Tibial nerve (tissue), 4 donors: ENCODE measurements around the gene COL6A2. TPM values are rescaled to one million over a fixed set of nuclear protein-coding genes. Genes with fewer than 3 reads are reported as not detected.

Source experiments
- DNase-seq, 2 donors: peaks; one replicate each; pipeline ENCODE4 v3.0.0-alpha.2; 2019; ENCODE audit warnings: low spot score in 2 of 2
- H3K27ac ChIP-seq, 4 donors: fragments of 200-600 bp; sonication (generic) in 3 of 4; one replicate each; pipeline ENCODE4 v1.5.1; 2017 to 2019; ENCODE audit warnings: mild to moderate bottlenecking in 1 of 4
- H3K27me3 ChIP-seq, 2 donors: fragments of 200-600 bp; sonication (generic) in 1 of 2; one replicate each; pipeline versions ENCODE4 v1.5.1 to v1.6.0; 2017 to 2019
- H3K36me3 ChIP-seq, 3 donors: fragments of 200-600 bp; sonication (generic); one replicate each; pipeline ENCODE4 v1.5.1; 2018 to 2019
- H3K4me1 ChIP-seq, 4 donors: fragments of 200-600 bp; sonication (generic) in 3 of 4; one replicate each; pipeline ENCODE4 v1.5.1; 2017 to 2019
- H3K4me3 ChIP-seq, 4 donors: fragments of 200-600 bp; sonication (generic) in 3 of 4; one replicate each; pipeline ENCODE4 v1.5.1; 2017 to 2019; ENCODE audit warnings: mild to moderate bottlenecking in 1 of 4, moderate library complexity in 1 of 4
- H3K9me3 ChIP-seq, 4 donors: fragments of 200-600 bp; sonication (generic) in 3 of 4; one replicate each; pipeline ENCODE4 v1.5.1; 2017 to 2019
- EP300 ChIP-seq, 2 donors: sonication (generic); formaldehyde crosslinking; IDR thresholded peaks; one replicate each; pipeline ENCODE4 v1.6.1; 2017; ENCODE audit warnings: antibody characterized with exemption in 2 of 2, mild to moderate bottlenecking in 1 of 2
- POLR2A ChIP-seq, 2 donors: fragments of 450-650 bp; IDR thresholded peaks; one replicate each; pipeline ENCODE4 v1.6.1; 2017; ENCODE audit warnings: antibody characterized with exemption in 2 of 2, mild to moderate bottlenecking in 2 of 2, moderate library complexity in 2 of 2
- WGBS, 2 donors: methylation state at CpG; one replicate each; pipeline ENCODE4 v1.1.5; 2018; 5-methylcytosine and 5-hydroxymethylcytosine counted together
- total RNA-seq, 4 donors: library from RNA; depleted of rRNA; stranded (reverse); fragments of >200 nt; gene quantifications; one replicate each; pipeline ENCODE4 v1.1.0, GENCODE V29; 2016
- TF ChIP-seq, protein P1 (sequence below), 5 experiments: fragments of 200-600 bp in 3 of 5; fragments of 450-650 bp in 2 of 5; sonication (generic) in 3 of 5; IDR thresholded peaks; one replicate each; pipeline ENCODE4 v1.5.1; 2016 to 2019; ENCODE audit warnings: antibody characterized with exemption in 5 of 5, mild to moderate bottlenecking in 3 of 5, moderate library complexity in 2 of 5

Gene COL6A2
- total RNA-seq, 4 donors from 2014 or later, result 470 to 1,210 (median 744) TPM

DNA sequence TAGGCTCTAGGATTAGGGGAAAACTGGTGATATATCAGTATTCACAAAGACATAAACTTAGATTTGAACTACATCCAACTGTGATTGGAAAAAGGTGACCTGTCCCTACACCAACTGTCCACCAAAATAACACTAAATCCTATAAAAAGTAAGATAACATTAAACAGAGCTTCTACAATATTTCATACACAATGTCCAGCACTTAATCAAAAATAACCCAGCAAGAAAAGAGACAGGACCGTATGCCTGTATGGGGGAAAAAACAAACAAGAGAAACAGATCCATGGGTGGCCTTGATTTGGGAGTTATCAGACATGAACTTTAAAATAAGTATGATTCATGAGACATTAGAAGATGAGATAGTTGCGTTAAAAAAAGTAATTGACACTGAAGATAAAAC lies 9.7 kb upstream of the COL6A2 start:
- DNase-seq, result no peak
- Histone ChIP-seq H3K4me3 (no peak overlapping the region), H3K9me3 (peaks cover 0 to 34% (median 3%) of the 10 kb centered on the region in 4 donors), H3K4me1 (peaks cover 0 to 23% (median 3%) of the 10 kb centered on the region in 4 donors), H3K36me3 (no peaks in the 10 kb centered on the region), H3K27ac (no peak overlapping the region), H3K27me3 (peaks cover 0 to 9% of the 10 kb centered on the region in 2 donors)
- TF ChIP-seq EP300 (IDR thresholded peaks at IDR 0.05) (no peak), POLR2A (IDR thresholded peaks at IDR 0.05) (no peak)
- TF ChIP-seq, protein P1, sequence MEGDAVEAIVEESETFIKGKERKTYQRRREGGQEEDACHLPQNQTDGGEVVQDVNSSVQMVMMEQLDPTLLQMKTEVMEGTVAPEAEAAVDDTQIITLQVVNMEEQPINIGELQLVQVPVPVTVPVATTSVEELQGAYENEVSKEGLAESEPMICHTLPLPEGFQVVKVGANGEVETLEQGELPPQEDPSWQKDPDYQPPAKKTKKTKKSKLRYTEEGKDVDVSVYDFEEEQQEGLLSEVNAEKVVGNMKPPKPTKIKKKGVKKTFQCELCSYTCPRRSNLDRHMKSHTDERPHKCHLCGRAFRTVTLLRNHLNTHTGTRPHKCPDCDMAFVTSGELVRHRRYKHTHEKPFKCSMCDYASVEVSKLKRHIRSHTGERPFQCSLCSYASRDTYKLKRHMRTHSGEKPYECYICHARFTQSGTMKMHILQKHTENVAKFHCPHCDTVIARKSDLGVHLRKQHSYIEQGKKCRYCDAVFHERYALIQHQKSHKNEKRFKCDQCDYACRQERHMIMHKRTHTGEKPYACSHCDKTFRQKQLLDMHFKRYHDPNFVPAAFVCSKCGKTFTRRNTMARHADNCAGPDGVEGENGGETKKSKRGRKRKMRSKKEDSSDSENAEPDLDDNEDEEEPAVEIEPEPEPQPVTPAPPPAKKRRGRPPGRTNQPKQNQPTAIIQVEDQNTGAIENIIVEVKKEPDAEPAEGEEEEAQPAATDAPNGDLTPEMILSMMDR (IDR thresholded peaks at IDR 0.05), result no peak
- WGBS, 2 donors, result 92 to 96% methylated on average over 2 of the region's 2 CpGs

DNA sequence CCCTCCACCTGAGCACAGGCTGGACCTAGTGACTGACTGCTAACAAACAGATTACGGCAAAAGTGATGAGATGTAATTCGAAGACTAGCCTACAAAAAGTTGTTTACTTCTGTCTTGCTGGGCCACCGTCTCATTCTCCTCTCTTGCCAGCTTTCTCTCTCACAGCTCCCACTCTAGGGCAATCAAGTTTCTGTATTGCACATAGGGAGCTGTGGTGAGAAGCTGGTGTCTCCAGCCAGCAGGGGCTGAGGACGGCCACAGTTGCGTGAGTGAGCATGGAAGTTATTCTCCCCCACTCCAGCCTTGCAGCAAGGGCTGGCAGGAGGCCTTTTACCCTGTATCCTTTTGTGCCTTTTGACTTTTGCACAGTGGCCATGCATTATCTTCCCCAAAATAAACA lies 8.6 kb upstream of the COL6A2 start:
- H3K27ac ChIP-seq, result no peak overlapping the region
- no peaks in the 10 kb centered on the region for H3K36me3 ChIP-seq
- H3K9me3 ChIP-seq, result peaks cover 0 to 34% (median 3%) of the 10 kb centered on the region in 4 donors
- no peak for DNase-seq
- H3K4me3 ChIP-seq, result no peak overlapping the region
- H3K27me3 ChIP-seq, result peaks cover 0 to 2% of the 10 kb centered on the region in 2 donors
- WGBS, 2 donors, result 76 to 82% methylated on average over 5 of the region's 5 CpGs
- TF ChIP-seq POLR2A (IDR thresholded peaks at IDR 0.05) (no peak), EP300 (IDR thresholded peaks at IDR 0.05) (no peak)
- TF ChIP-seq, protein P1 (IDR thresholded peaks at IDR 0.05), result no peak
- H3K4me1 ChIP-seq, result peaks cover 0 to 15% (median 3%) of the 10 kb centered on the region in 4 donors

DNA sequence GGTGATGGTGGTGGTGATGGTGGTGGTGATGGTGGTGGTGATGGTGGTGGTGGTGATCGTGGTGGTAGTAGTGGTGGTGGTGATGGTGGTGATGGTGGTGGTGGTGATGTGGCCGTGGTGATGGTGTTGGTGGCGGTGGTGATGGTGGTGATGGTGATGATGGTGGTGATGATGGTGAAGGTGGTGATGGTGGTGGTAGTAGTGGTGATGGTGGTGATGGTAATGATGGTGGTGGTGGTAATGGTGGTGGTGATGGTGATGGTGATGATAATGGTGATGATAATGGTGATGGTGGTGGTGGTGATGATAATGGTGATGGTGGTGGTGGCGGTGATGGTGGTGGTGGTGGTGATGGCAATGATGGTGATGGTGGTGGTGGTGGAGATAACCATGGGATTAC lies 6.8 kb upstream of the COL6A2 start:
- WGBS, 2 donors, result 80 to 88% methylated on average over 4 of the region's 4 CpGs
- no peak overlapping the region for H3K4me3 ChIP-seq
- H3K27ac ChIP-seq, result peak overlapping the region in 3 of 4 donors; percentile 82 to 89 (median 88)
- H3K36me3 ChIP-seq, result no peaks in the 10 kb centered on the region
- no peak for DNase-seq
- no peak for TF ChIP-seq EP300 (IDR thresholded peaks at IDR 0.05)
- no peak for TF ChIP-seq POLR2A (IDR thresholded peaks at IDR 0.05)
- TF ChIP-seq, protein P1 (IDR thresholded peaks at IDR 0.05), result no peak
- H3K9me3 ChIP-seq, result peaks cover 0 to 29% (median 3%) of the 10 kb centered on the region in 4 donors
- no peaks in the 10 kb centered on the region for H3K27me3 ChIP-seq
- peaks cover 0 to 21% (median 3%) of the 10 kb centered on the region in 4 donors for H3K4me1 ChIP-seq

DNA sequence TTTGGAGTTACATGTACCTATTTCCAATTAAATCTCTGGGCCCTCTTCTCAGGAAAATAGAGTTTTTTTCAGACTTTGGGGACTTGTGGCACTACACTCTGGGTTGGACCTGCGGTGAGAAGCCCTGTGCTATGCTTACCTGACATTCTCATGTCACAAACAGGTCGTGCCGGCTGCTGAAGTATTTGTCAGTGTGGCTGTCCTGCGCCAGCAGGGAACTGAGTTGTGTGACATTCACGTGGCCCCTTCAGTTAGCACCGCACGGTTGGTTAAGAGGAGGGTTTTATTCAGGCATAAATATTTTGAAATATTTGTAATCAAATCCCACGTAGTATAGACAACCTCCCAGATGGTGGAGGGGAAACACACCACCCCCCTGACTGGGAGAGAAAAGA lies 6.3 kb upstream of the COL6A2 start:
- DNase-seq, result no peak
- no peaks in the 10 kb centered on the region for H3K36me3 ChIP-seq
- H3K4me1 ChIP-seq, result peaks cover 0 to 21% (median 3%) of the 10 kb centered on the region in 4 donors

DNA sequence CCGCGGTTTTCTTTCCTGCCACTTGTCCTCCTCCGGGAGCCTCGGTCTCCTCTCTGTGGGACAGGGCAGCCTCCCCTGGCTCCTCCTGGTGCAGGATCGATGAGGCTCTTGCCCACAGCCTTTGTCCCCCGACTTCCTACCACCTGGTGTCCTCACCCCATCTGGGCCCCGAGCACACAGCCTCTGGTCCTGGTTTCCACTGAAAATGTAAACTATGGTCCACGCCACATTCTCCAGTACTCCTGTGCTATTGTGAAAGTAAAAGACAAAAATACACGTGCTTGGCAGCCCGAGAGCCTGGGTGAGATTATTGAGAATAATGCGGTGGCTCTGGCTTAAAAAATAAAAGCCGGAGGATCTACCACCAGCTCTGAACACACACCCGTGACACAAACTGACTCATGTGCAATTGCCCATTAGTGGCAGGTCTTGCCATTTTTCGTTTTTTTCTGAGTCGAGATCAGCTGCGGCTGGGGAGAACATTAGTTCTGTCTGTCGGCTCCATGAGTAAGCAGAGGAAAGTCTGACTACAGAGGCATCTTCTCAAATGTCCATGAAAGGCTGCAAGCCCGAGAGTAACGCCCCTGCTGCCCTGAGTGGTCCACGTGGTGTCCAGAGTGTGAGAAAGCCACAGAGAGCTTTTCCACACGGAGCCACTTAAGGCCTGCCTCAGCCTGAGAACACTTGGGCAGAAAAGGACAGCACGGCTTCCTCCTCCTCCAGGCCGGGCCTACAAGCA lies 5.7 kb upstream of the COL6A2 start:
- TF ChIP-seq, protein P1 (IDR thresholded peaks at IDR 0.05), result no peak
- TF ChIP-seq EP300 (IDR thresholded peaks at IDR 0.05) (peak in 1 of 2 donors; percentile 75), POLR2A (IDR thresholded peaks at IDR 0.05) (no peak)
- 64 to 66% methylated on average over 23 of the region's 23 CpGs for WGBS, 2 donors
- peak overlapping the region; percentile 76 to 89 (median 85) for H3K27ac ChIP-seq
- peaks cover 0 to 23% (median 3%) of the 10 kb centered on the region in 4 donors for H3K9me3 ChIP-seq
- H3K4me1 ChIP-seq, result peaks cover 0 to 24% (median 3%) of the 10 kb centered on the region in 4 donors
- DNase-seq, result peak; percentile 61 to 71
- no peaks in the 10 kb centered on the region for H3K36me3 ChIP-seq
- H3K27me3 ChIP-seq, result no peaks in the 10 kb centered on the region
- peak overlapping the region in 1 of 4 donors; percentile 12 for H3K4me3 ChIP-seq

More for the DNA sequence above, 6.3 kb upstream of the COL6A2 start:
- Histone ChIP-seq H3K27me3 (no peaks in the 10 kb centered on the region), H3K27ac (peak overlapping the region; percentile 76 to 89 (median 85)), H3K9me3 (peaks cover 0 to 29% (median 3%) of the 10 kb centered on the region in 4 donors), H3K4me3 (no peak overlapping the region)
- no peak for TF ChIP-seq POLR2A (IDR thresholded peaks at IDR 0.05)
- TF ChIP-seq, protein P1 (IDR thresholded peaks at IDR 0.05), result no peak
- 89 to 90% methylated on average over 8 of the region's 8 CpGs for WGBS, 2 donors
